A673 (cell line): Measurements from ENCODE around the gene NGEF.

Experiments used
- CTCF ChIP-seq: fragments of 300-800, 200-600 bp; sonication (generic); conservative IDR thresholded peaks from 2 replicates; pipeline ENCODE4 v1.5.1; 2017; ENCODE audit warnings: low read depth, mild to moderate bottlenecking, antibody characterized with exemption, low read length, moderate library complexity, mixed read lengths
- EZH2 ChIP-seq: fragments of 200-600 bp; sonication (generic); IDR thresholded peaks from 2 replicates; pipeline ENCODE4 v1.6.1; 2017; ENCODE audit warnings: borderline replicate concordance, low read depth, mild to moderate bottlenecking, mixed read lengths, antibody characterized with exemption, low read length; ENCODE audit not compliant: poor library complexity, severe bottlenecking

- TF ChIP-seq EZH2 (no peak), CTCF (no peak)
Observed at GRCh38 chr2:232983669-232984140, 29.4 kb downstream of the NGEF start.
